ENCODE data around the gene LRRFIP1.

LRRFIP1 gene

GRCh38 chr2:237691029-237691907, 63.9 kb downstream of the LRRFIP1 start:
- Histone ChIP-seq H2AK5ac (ENCODE audit: low read depth, low read length) (no peak overlapping the region), H3K4me1 (ENCODE audit: control insufficient read depth in 2 of 2, insufficient read depth in 1 of 2, low read depth in 1 of 2, low read length in 2 of 2) (peaks cover 4 to 13% of the 10 kb centered on the region in 2 donors), H3K23ac (ENCODE audit: low read depth, low read length, poor library complexity) (peak overlapping the region; percentile 78), H2BK15ac (ENCODE audit: low read length) (peak overlapping the region; percentile 52), H2AFZ (ENCODE audit: low read length) (peak overlapping the region; percentile 87), H4K8ac (ENCODE audit: low read depth, low read length) (no peak overlapping the region), H3K4ac (ENCODE audit: low read length) (no peak overlapping the region), H2BK5ac (ENCODE audit: low read length) (no peak overlapping the region), H3K4me2 (ENCODE audit: insufficient read depth, low read length, poor library complexity, severe bottlenecking) (peak overlapping the region; percentile 74), H3K27me3 (ENCODE audit: control insufficient read depth in 3 of 3, insufficient read depth in 3 of 3, low read depth in 1 of 3, low read length in 3 of 3) (peaks cover 0 to 23% (median 6%) of the 10 kb centered on the region in 3 experiments), H3K27ac (replicated peaks; ENCODE audit: low read length) (no peak overlapping the region), H3K4me3 (ENCODE audit: low read length in 2 of 2) (peak overlapping the region; percentile 54 to 89), H2BK12ac (ENCODE audit: low read length) (no peak overlapping the region), H3K36me3 (replicated peaks in 1 of 2; ENCODE audit: control insufficient read depth in 2 of 2, insufficient read depth in 2 of 2, low read length in 2 of 2) (no peaks in the 10 kb centered on the region), H3K9me3 (replicated peaks in 1 of 2; ENCODE audit: control insufficient read depth in 2 of 2, insufficient read depth in 1 of 2, low read depth in 1 of 2, low read length in 2 of 2) (peaks cover 0 to 2% of the 10 kb centered on the region in 2 donors), H2BK120ac (ENCODE audit: low read depth, low read length) (no peak overlapping the region), H3K79me1 (ENCODE audit: low read depth, low read length) (peaks cover 2% of the 10 kb centered on the region), H4K91ac (ENCODE audit: low read depth, low read length, poor library complexity) (no peak overlapping the region), H3K14ac (ENCODE audit: low read length) (no peak overlapping the region), H3K9ac (ENCODE audit: low read depth, low read length, poor library complexity) (peak overlapping the region; percentile 95), H3K18ac (ENCODE audit: low read length) (peak overlapping the region; percentile 93)
- WGBS, 2 donors (ENCODE audit: extremely low coverage in 2 of 2, insufficient read length in 2 of 2, insufficient replicate concordance in 1 of 2): no CpG with 5 or more reads among the region's 78 CpGs
- DNase-seq (ENCODE audit: low spot score): peak; percentile 49

GRCh38 chr2:237691908-237692600, 64.7 kb downstream of the LRRFIP1 start:
- H3K14ac ChIP-seq (ENCODE audit: low read length): peak overlapping the region; percentile 87

GRCh38 chr2:237692601-237693290, 65.4 kb downstream of the LRRFIP1 start:
- no CpG with 5 or more reads among the region's 40 CpGs for WGBS, 2 donors (ENCODE audit: extremely low coverage in 2 of 2, insufficient read length in 2 of 2, insufficient replicate concordance in 1 of 2)
- H3K4ac ChIP-seq (ENCODE audit: low read length): no peak overlapping the region
- no peak overlapping the region for H2BK5ac ChIP-seq (ENCODE audit: low read length)
- peak overlapping the region; percentile 87 for H3K4me2 ChIP-seq (ENCODE audit: insufficient read depth, low read length, poor library complexity, severe bottlenecking)
- no peak overlapping the region for H4K8ac ChIP-seq (ENCODE audit: low read depth, low read length)
- H3K4me1 ChIP-seq (ENCODE audit: control insufficient read depth in 2 of 2, insufficient read depth in 1 of 2, low read depth in 1 of 2, low read length in 2 of 2): peaks cover 4 to 20% of the 10 kb centered on the region in 2 donors
- H3K18ac ChIP-seq (ENCODE audit: low read length): peak overlapping the region; percentile 94
- H2AK5ac ChIP-seq (ENCODE audit: low read depth, low read length): no peak overlapping the region
- peak overlapping the region; percentile 82 for H3K9ac ChIP-seq (ENCODE audit: low read depth, low read length, poor library complexity)
- H2BK120ac ChIP-seq (ENCODE audit: low read depth, low read length): no peak overlapping the region
- H3K4me3 ChIP-seq (ENCODE audit: low read length in 2 of 2): peak overlapping the region; percentile 78 to 84
- no peak overlapping the region for H2BK15ac ChIP-seq (ENCODE audit: low read length)
- no peak overlapping the region for H2BK12ac ChIP-seq (ENCODE audit: low read length)
- peak overlapping the region; percentile 35 for H3K23ac ChIP-seq (ENCODE audit: low read depth, low read length, poor library complexity)
- no peaks in the 10 kb centered on the region for H3K36me3 ChIP-seq (replicated peaks in 1 of 2; ENCODE audit: control insufficient read depth in 2 of 2, insufficient read depth in 2 of 2, low read length in 2 of 2)
- H3K14ac ChIP-seq (ENCODE audit: low read length): peak overlapping the region; percentile 87
- no peaks in the 10 kb centered on the region for H3K9me3 ChIP-seq (replicated peaks in 1 of 2; ENCODE audit: control insufficient read depth in 2 of 2, insufficient read depth in 1 of 2, low read depth in 1 of 2, low read length in 2 of 2)
- no peak for DNase-seq (ENCODE audit: low spot score)
- H3K79me1 ChIP-seq (ENCODE audit: low read depth, low read length): no peaks in the 10 kb centered on the region
- no peak overlapping the region for H4K91ac ChIP-seq (ENCODE audit: low read depth, low read length, poor library complexity)
- H2AFZ ChIP-seq (ENCODE audit: low read length): peak overlapping the region; percentile 95
- peaks cover 0 to 23% (median 6%) of the 10 kb centered on the region in 3 experiments for H3K27me3 ChIP-seq (ENCODE audit: control insufficient read depth in 3 of 3, insufficient read depth in 3 of 3, low read depth in 1 of 3, low read length in 3 of 3)
- no peak overlapping the region for H3K27ac ChIP-seq (replicated peaks; ENCODE audit: low read length)

More at GRCh38 chr2:237691908-237692600, 64.7 kb downstream of the LRRFIP1 start:
- H3K9me3 ChIP-seq (replicated peaks in 1 of 2; ENCODE audit: control insufficient read depth in 2 of 2, insufficient read depth in 1 of 2, low read depth in 1 of 2, low read length in 2 of 2): peaks cover 0 to under 1% of the 10 kb centered on the region in 2 donors
- H4K91ac ChIP-seq (ENCODE audit: low read depth, low read length, poor library complexity): no peak overlapping the region
- H3K4me2 ChIP-seq (ENCODE audit: insufficient read depth, low read length, poor library complexity, severe bottlenecking): peak overlapping the region; percentile 87
- H3K79me1 ChIP-seq (ENCODE audit: low read depth, low read length): no peaks in the 10 kb centered on the region
- H3K36me3 ChIP-seq (replicated peaks in 1 of 2; ENCODE audit: control insufficient read depth in 2 of 2, insufficient read depth in 2 of 2, low read length in 2 of 2): no peaks in the 10 kb centered on the region
- H3K9ac ChIP-seq (ENCODE audit: low read depth, low read length, poor library complexity): peak overlapping the region; percentile 82
- H4K8ac ChIP-seq (ENCODE audit: low read depth, low read length): no peak overlapping the region
- no peak overlapping the region for H2BK5ac ChIP-seq (ENCODE audit: low read length)
- no peak overlapping the region for H2BK120ac ChIP-seq (ENCODE audit: low read depth, low read length)
- peak overlapping the region; percentile 78 to 84 for H3K4me3 ChIP-seq (ENCODE audit: low read length in 2 of 2)
- peak; percentile 92 for DNase-seq (ENCODE audit: low spot score)
- peaks cover 4 to 20% of the 10 kb centered on the region in 2 donors for H3K4me1 ChIP-seq (ENCODE audit: control insufficient read depth in 2 of 2, insufficient read depth in 1 of 2, low read depth in 1 of 2, low read length in 2 of 2)
- no peak overlapping the region for H3K4ac ChIP-seq (ENCODE audit: low read length)
- H2AK5ac ChIP-seq (ENCODE audit: low read depth, low read length): no peak overlapping the region
- peak overlapping the region; percentile 95 for H2AFZ ChIP-seq (ENCODE audit: low read length)
- peaks cover 0 to 23% (median 6%) of the 10 kb centered on the region in 3 experiments for H3K27me3 ChIP-seq (ENCODE audit: control insufficient read depth in 3 of 3, insufficient read depth in 3 of 3, low read depth in 1 of 3, low read length in 3 of 3)
- no peak overlapping the region for H2BK12ac ChIP-seq (ENCODE audit: low read length)
- no CpG with 5 or more reads among the region's 94 CpGs for WGBS, 2 donors (ENCODE audit: extremely low coverage in 2 of 2, insufficient read length in 2 of 2, insufficient replicate concordance in 1 of 2)
- no peak overlapping the region for H2BK15ac ChIP-seq (ENCODE audit: low read length)
- H3K18ac ChIP-seq (ENCODE audit: low read length): peak overlapping the region; percentile 94
- H3K23ac ChIP-seq (ENCODE audit: low read depth, low read length, poor library complexity): peak overlapping the region; percentile 35
- no peak overlapping the region for H3K27ac ChIP-seq (replicated peaks; ENCODE audit: low read length)
